ENCODE measurements around the gene FAM163B.

The FAM163B gene

GRCh38 chr9:133618726-133619125 is 9.5 kb upstream of the FAM163B start:
- Histone ChIP-seq H3K27ac (no peak overlapping the region), H3K9ac (no peak overlapping the region), H3K27me3 (0 out of 2 replicates have a peak, but pooled peaks cover 4% of the 10 kb centered on the region), H3K4me3 (no peak overlapping the region), H3K36me3 (no peaks in the 10 kb centered on the region), H3K4me1 (peaks cover 41% of the 10 kb centered on the region), H3K9me3 (no peaks in the 10 kb centered on the region), H4K20me1 (no peaks in the 10 kb centered on the region), H3K4me2 (peak overlapping the region; percentile 72; the same call in 1 of the 2 replicates)
- TF ChIP-seq Cebpa-rat (IDR thresholded peaks at IDR 0.05) = no peak

GRCh38 chr9:133616643-133617405 is 7.6 kb upstream of the FAM163B start:
- H3K27me3 ChIP-seq = peaks cover 7% of the 10 kb centered on the region; the same call in 1 of the 2 replicates
- H4K20me1 ChIP-seq = no peaks in the 10 kb centered on the region
- no peak overlapping the region for H3K27ac ChIP-seq
- no peaks in the 10 kb centered on the region for H3K9me3 ChIP-seq
- H3K36me3 ChIP-seq = no peaks in the 10 kb centered on the region
- H3K4me2 ChIP-seq = no peak overlapping the region
- H3K9ac ChIP-seq = no peak overlapping the region
- peaks cover 41% of the 10 kb centered on the region for H3K4me1 ChIP-seq
- H3K4me3 ChIP-seq = no peak overlapping the region
- TF ChIP-seq Cebpa-rat (IDR thresholded peaks at IDR 0.05) = no peak

- no peak for TF ChIP-seq Cebpa-rat (IDR thresholded peaks at IDR 0.05)
Measured at GRCh38 chr9:133615606-133616188, 6.5 kb upstream of the FAM163B start.

GRCh38 chr9:133615186-133615585 is 6.0 kb upstream of the FAM163B start:
- H3K4me3 ChIP-seq = no peak overlapping the region
- H3K4me2 ChIP-seq = no peak overlapping the region
- no peaks in the 10 kb centered on the region for H3K9me3 ChIP-seq
- no peak overlapping the region for H3K27ac ChIP-seq
- H3K27me3 ChIP-seq = peaks cover 12% of the 10 kb centered on the region; the same call in 1 of the 2 replicates
- H3K9ac ChIP-seq = no peak overlapping the region
- peaks cover 29% of the 10 kb centered on the region for H3K4me1 ChIP-seq
- TF ChIP-seq Cebpa-rat (IDR thresholded peaks at IDR 0.05) = no peak
- no peaks in the 10 kb centered on the region for H4K20me1 ChIP-seq
- no peaks in the 10 kb centered on the region for H3K36me3 ChIP-seq

More at GRCh38 chr9:133615606-133616188, 6.5 kb upstream of the FAM163B start:
- no peak overlapping the region for H3K27ac ChIP-seq
- H3K27me3 ChIP-seq = peaks cover 12% of the 10 kb centered on the region; the same call in 1 of the 2 replicates
- no peaks in the 10 kb centered on the region for H3K9me3 ChIP-seq
- H4K20me1 ChIP-seq = no peaks in the 10 kb centered on the region
- H3K4me3 ChIP-seq = no peak overlapping the region
- H3K36me3 ChIP-seq = no peaks in the 10 kb centered on the region
- no peak overlapping the region for H3K4me2 ChIP-seq
- peaks cover 34% of the 10 kb centered on the region for H3K4me1 ChIP-seq
- no peak overlapping the region for H3K9ac ChIP-seq

GRCh38 chr9:133614678-133615077 is 5.5 kb upstream of the FAM163B start:
- H3K27me3 ChIP-seq = peaks cover 16% of the 10 kb centered on the region

GRCh38 chr9:133614056-133614455 is 4.9 kb upstream of the FAM163B start:
- Histone ChIP-seq H3K4me2 (no peak overlapping the region), H3K27ac (no peak overlapping the region), H3K27me3 (peaks cover 22% of the 10 kb centered on the region), H3K9ac (no peak overlapping the region), H3K36me3 (no peaks in the 10 kb centered on the region), H3K4me1 (peaks cover 18% of the 10 kb centered on the region), H3K4me3 (no peak overlapping the region), H3K9me3 (no peaks in the 10 kb centered on the region), H4K20me1 (no peaks in the 10 kb centered on the region)
- TF ChIP-seq Cebpa-rat (IDR thresholded peaks at IDR 0.05) = no peak

More at GRCh38 chr9:133614678-133615077, 5.5 kb upstream of the FAM163B start:
- H3K4me3 ChIP-seq = no peak overlapping the region
- no peak overlapping the region for H3K4me2 ChIP-seq
- H3K4me1 ChIP-seq = peaks cover 24% of the 10 kb centered on the region
- H3K9me3 ChIP-seq = no peaks in the 10 kb centered on the region
- TF ChIP-seq Cebpa-rat (IDR thresholded peaks at IDR 0.05) = no peak
- no peaks in the 10 kb centered on the region for H3K36me3 ChIP-seq
- no peaks in the 10 kb centered on the region for H4K20me1 ChIP-seq
- no peak overlapping the region for H3K27ac ChIP-seq
- H3K9ac ChIP-seq = no peak overlapping the region

GRCh38 chr9:133613432-133613831 is 4.2 kb upstream of the FAM163B start:
- no peak overlapping the region for H3K27ac ChIP-seq
- TF ChIP-seq Cebpa-rat (IDR thresholded peaks at IDR 0.05) = no peak
- H3K9ac ChIP-seq = no peak overlapping the region
- H3K4me2 ChIP-seq = no peak overlapping the region
- no peak overlapping the region for H3K4me3 ChIP-seq
- H3K27me3 ChIP-seq = peaks cover 28% of the 10 kb centered on the region
- H3K4me1 ChIP-seq = peaks cover 11% of the 10 kb centered on the region
- H4K20me1 ChIP-seq = no peaks in the 10 kb centered on the region
- H3K9me3 ChIP-seq = no peaks in the 10 kb centered on the region
- H3K36me3 ChIP-seq = no peaks in the 10 kb centered on the region

GRCh38 chr9:133612816-133613215 is 3.6 kb upstream of the FAM163B start:
- Histone ChIP-seq H3K4me1 (peaks cover 7% of the 10 kb centered on the region), H3K9me3 (no peaks in the 10 kb centered on the region), H3K27ac (no peak overlapping the region), H3K4me3 (no peak overlapping the region), H3K36me3 (no peaks in the 10 kb centered on the region), H3K9ac (no peak overlapping the region), H4K20me1 (no peaks in the 10 kb centered on the region), H3K27me3 (peaks cover 35% of the 10 kb centered on the region), H3K4me2 (no peak overlapping the region)
- TF ChIP-seq Cebpa-rat (IDR thresholded peaks at IDR 0.05) = no peak

GRCh38 chr9:133612051-133612450 is 2.9 kb upstream of the FAM163B start:
- no peak overlapping the region for H3K4me3 ChIP-seq
- H3K9ac ChIP-seq = no peak overlapping the region
- H3K36me3 ChIP-seq = no peaks in the 10 kb centered on the region
- no peaks in the 10 kb centered on the region for H4K20me1 ChIP-seq
- H3K4me1 ChIP-seq = no peaks in the 10 kb centered on the region
- H3K27me3 ChIP-seq = peaks cover 42% of the 10 kb centered on the region
- TF ChIP-seq Cebpa-rat (IDR thresholded peaks at IDR 0.05) = no peak
- no peak overlapping the region for H3K4me2 ChIP-seq
- H3K27ac ChIP-seq = no peak overlapping the region
- H3K9me3 ChIP-seq = no peaks in the 10 kb centered on the region

- H3K9ac ChIP-seq = no peak overlapping the region
- H3K27me3 ChIP-seq = peaks cover 54% of the 10 kb centered on the region
- H3K4me1 ChIP-seq = peaks cover 8% of the 10 kb centered on the region
- H3K4me2 ChIP-seq = no peak overlapping the region
- H4K20me1 ChIP-seq = no peaks in the 10 kb centered on the region
- no peak overlapping the region for H3K27ac ChIP-seq
- no peak for TF ChIP-seq Cebpa-rat (IDR thresholded peaks at IDR 0.05)
- no peaks in the 10 kb centered on the region for H3K9me3 ChIP-seq
- H3K4me3 ChIP-seq = no peak overlapping the region
- no peaks in the 10 kb centered on the region for H3K36me3 ChIP-seq
Measured at GRCh38 chr9:133610845-133611244, 1.7 kb upstream of the FAM163B start.

Measured in BLaER1 (cell line).